ENCODE measurements around the gene MSANTD4. TPM values are rescaled to one million over a fixed set of nuclear protein-coding genes. Genes with fewer than 3 reads are reported as not detected.

Gene MSANTD4
- total RNA-seq, 2 experiments from 2014 or later: 11.4 to 13.1 TPM

DNA sequence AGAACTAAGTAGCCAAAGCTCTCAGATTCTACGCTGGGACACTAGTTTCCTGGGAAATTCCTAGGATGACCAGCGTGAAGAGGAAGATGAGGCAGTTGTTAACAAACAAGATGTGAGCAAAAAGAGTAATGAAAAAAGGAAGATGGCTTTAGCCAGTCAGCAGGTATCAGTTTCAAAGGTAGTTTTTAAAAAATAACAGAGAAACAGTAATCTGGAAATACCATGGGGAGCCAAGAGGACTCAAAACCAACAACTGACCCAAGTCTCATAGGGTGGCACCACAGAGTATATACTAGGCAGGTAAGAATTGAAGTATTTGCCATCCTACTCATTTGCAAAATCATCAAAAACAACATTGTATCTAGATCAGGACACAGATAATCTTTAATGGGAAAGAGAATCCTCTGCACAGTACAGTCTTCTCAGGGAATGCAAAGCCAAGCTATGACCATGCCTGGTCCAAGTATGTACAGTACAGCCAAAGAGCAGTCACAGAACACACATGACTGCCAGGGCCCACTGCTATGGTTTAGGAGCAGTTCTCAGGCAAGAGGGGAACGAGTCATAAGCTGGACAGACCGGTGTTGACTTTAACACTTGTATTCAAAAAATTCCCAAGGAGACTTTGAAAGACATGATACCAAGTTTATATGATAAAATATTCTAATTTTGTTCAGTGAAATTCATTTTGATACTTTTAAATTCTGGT, 20.6 kb downstream of the MSANTD4 start:
- no peak overlapping the region for H3K4me3 Mint-ChIP-seq
- peaks cover 11% of the 10 kb centered on the region for H3K4me1 Mint-ChIP-seq (ENCODE audit: low read depth)
- H3K36me3 Mint-ChIP-seq: peaks cover 69% of the 10 kb centered on the region
- H3K27me3 Mint-ChIP-seq: no peaks in the 10 kb centered on the region
- intact Hi-C loops (cut with micrococcal nuclease): no loop called here
- H3K9me3 Mint-ChIP-seq: peaks cover 24% of the 10 kb centered on the region
- ChIA-PET CTCF (no interaction called here), POLR2A (no interaction called here)
- DNase-seq: no peak
- no peak overlapping the region for H3K27ac Mint-ChIP-seq

DNA sequence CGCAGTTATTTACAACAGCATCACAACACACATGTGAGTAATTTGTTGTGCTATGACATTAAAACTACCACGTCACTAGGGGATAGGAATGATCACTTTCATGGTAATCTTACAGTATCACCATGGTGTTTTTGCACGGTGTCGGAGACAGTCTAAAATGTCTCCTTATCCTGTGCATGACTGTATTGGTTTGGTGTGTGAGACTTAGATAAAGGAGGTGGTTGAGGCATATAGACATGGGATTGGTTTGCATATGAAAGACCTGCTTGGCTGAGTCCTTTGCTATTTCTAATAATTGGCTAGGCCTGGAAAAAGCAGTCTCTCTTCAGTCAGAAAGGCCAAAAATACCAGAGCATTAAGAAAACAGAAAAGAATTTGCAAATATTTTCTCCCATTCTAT, 30.2 kb downstream of the MSANTD4 start:
- Mint-ChIP-seq H3K27me3 (no peaks in the 10 kb centered on the region), H3K4me3 (no peak overlapping the region), H3K36me3 (peaks cover 31% of the 10 kb centered on the region), H3K27ac (no peak overlapping the region), H3K9me3 (peaks cover 16% of the 10 kb centered on the region), H3K4me1 (ENCODE audit: low read depth) (no peaks in the 10 kb centered on the region)
- POLR2A ChIA-PET: no interaction called here
- intact Hi-C loops (cut with micrococcal nuclease): no loop called here
- no peak for DNase-seq
- CTCF ChIA-PET: no interaction called here

DNA sequence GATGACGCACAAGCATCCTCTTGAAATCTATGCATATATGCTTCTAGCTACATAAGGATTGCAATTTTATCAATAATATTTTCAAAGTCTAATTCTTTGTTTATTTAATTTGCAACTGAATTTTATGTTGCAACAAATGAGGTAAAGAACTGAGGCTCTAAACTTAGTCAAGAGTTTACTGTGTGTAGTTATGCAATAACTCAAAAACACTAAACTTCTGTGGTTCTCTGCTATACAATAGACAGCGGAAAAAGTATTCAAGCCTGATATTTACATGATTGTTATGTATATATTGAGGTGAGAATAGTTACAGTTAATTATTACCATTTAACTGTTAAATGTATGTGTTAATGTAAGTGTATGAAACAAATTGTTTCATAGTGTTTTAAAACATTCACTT, 32.9 kb downstream of the MSANTD4 start:
- peaks cover 8% of the 10 kb centered on the region for H3K36me3 Mint-ChIP-seq
- no peaks in the 10 kb centered on the region for H3K27me3 Mint-ChIP-seq
- POLR2A ChIA-PET: no interaction called here
- no peak overlapping the region for H3K4me3 Mint-ChIP-seq
- H3K4me1 Mint-ChIP-seq (ENCODE audit: low read depth): no peaks in the 10 kb centered on the region
- H3K27ac Mint-ChIP-seq: no peak overlapping the region
- no peak for DNase-seq
- peaks cover 11% of the 10 kb centered on the region for H3K9me3 Mint-ChIP-seq
- intact Hi-C loops (cut with micrococcal nuclease): no loop called here
- CTCF ChIA-PET: no interaction called here

DNA sequence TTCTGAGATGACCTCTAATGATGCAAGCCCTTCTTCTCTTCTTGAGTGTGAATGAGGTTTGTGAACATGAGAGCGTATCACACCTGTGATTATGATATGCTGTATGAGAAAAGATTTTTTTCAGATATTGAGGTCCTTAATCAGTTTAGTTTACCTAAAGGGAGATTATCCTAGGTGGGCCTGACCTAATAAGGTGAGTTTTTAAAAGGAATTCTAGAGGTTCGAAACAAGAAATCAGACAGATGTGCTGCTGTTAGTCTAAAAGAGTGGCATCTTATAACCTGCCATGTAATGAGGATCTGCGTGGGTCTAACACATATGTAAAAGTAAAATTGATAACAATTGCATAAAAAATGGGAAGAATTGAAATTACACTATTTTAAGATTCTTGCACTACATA, 33.8 kb downstream of the MSANTD4 start:
- no peak for DNase-seq
- H3K36me3 Mint-ChIP-seq: peaks cover under 1% of the 10 kb centered on the region
- CTCF ChIA-PET: no interaction called here
- no peaks in the 10 kb centered on the region for H3K4me1 Mint-ChIP-seq (ENCODE audit: low read depth)
- POLR2A ChIA-PET: no interaction called here
- peaks cover 4% of the 10 kb centered on the region for H3K9me3 Mint-ChIP-seq
- no peak overlapping the region for H3K27ac Mint-ChIP-seq
- H3K4me3 Mint-ChIP-seq: no peak overlapping the region
- intact Hi-C loops (cut with micrococcal nuclease): no loop called here
- no peaks in the 10 kb centered on the region for H3K27me3 Mint-ChIP-seq

DNA sequence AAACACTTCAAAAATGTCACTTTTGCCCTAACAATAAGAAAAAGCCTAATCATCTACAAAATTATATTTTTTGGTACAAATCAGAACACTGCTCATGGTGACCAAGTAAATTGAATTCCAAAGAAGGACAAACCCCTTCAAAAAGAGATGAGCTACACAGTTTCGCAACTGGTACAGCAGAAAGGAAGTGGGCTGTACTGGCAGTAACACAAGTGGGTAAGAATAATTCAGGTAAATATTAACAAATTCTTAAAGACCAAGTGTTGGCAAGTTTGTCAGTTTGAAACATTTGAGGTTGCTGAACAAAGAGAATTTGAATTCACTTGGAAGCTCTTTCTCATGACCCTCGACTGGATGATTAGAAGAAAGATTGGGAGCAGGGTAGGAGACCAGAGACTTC, 35.5 kb downstream of the MSANTD4 start:
- Mint-ChIP-seq H3K9me3 (no peaks in the 10 kb centered on the region), H3K4me1 (ENCODE audit: low read depth) (no peaks in the 10 kb centered on the region), H3K27ac (no peak overlapping the region), H3K27me3 (no peaks in the 10 kb centered on the region), H3K4me3 (no peak overlapping the region), H3K36me3 (no peaks in the 10 kb centered on the region)
- POLR2A ChIA-PET: no interaction called here
- no peak for DNase-seq
- CTCF ChIA-PET: no interaction called here
- intact Hi-C loops (cut with micrococcal nuclease): no loop called here

DNA sequence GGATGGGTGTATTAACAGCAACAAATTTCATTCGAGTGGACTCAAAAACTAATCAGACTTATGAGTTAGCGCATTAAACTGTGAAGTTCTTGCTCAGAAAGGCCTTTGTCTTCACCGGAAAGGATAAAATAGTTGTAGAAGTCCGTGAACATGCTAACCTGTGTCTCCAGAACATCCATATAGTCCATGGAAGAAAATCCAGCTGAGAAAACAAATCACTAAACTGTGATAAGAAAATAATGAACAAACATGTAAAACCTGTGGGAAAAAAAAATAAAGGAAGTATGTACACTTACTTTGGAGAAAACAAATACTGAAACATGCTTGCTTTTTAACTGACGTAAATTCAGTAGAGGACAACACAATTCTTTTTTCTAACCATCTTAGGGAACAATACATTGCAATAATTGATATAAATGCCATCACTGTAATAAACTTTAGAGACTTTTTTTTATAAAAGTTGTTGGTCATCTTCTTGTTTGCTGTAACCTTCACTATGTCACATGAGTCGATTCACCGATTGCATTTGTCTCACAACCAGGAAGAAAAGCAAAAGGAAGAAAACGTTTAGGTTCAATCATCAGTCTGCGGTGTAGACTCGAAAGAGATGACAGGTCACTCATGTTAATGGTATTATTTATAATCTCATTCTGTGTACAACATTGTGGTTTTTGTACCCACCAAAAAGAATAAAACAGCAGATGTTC, 41.9 kb downstream of the MSANTD4 start:
- Mint-ChIP-seq H3K4me3 (no peak overlapping the region), H3K9me3 (no peaks in the 10 kb centered on the region), H3K36me3 (no peaks in the 10 kb centered on the region), H3K4me1 (ENCODE audit: low read depth) (no peaks in the 10 kb centered on the region), H3K27me3 (peaks cover 2% of the 10 kb centered on the region), H3K27ac (no peak overlapping the region)
- POLR2A ChIA-PET: no interaction called here
- no peak for DNase-seq
- CTCF ChIA-PET: no interaction called here
- intact Hi-C loops (cut with micrococcal nuclease): no loop called here

DNA sequence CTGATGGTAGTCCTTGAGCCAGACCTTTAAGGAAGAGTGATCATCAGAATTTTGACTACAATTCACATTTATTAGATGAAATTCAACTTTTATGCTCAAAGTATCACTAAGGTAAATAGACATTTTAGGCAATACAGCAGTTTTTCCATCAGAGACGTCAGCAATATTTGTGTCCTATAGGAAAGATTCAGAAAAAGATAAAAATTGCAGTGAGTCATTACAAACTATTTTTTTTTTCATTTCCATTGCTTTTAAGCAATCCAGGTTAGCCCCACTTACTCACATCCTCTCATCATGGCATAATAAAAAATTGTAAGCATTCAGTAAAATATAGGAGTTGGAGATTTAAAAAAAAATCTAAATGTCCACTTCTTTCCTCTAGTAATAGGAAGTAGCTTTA, 46.9 kb downstream of the MSANTD4 start:
- Mint-ChIP-seq H3K4me3 (no peak overlapping the region), H3K27ac (no peak overlapping the region)
- CTCF ChIA-PET: no interaction called here

DNA sequence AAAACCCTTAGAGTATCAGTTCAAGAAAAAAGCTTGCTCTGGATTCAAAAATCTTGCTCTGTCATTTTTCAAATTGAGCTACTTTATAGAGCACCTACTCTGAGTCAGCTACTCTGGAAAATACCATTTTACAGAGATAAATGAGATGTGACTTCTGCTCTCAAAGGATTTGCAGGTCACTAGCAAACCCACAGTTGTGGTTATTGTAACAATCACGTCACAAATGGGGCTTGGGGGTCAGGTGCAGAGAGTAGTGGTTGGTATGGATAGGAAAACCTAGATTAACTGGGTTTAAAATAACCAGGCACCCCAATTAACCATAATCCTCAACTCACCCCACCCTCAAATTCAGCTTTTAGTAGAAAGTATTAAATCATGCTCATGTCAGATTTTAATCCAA, 52.3 kb downstream of the MSANTD4 start:
- Mint-ChIP-seq H3K4me1 (ENCODE audit: low read depth) (no peaks in the 10 kb centered on the region), H3K27ac (no peak overlapping the region), H3K4me3 (no peak overlapping the region), H3K9me3 (no peaks in the 10 kb centered on the region), H3K27me3 (peaks cover 2% of the 10 kb centered on the region), H3K36me3 (no peaks in the 10 kb centered on the region)
- intact Hi-C loops (cut with micrococcal nuclease): no loop called here
- no peak for DNase-seq
- ChIA-PET POLR2A (no interaction called here), CTCF (no interaction called here)

More for the DNA sequence above, 46.9 kb downstream of the MSANTD4 start:
- DNase-seq: no peak
- Mint-ChIP-seq H3K36me3 (no peaks in the 10 kb centered on the region), H3K27me3 (peaks cover 4% of the 10 kb centered on the region), H3K9me3 (no peaks in the 10 kb centered on the region), H3K4me1 (ENCODE audit: low read depth) (no peaks in the 10 kb centered on the region)
- intact Hi-C loops (cut with micrococcal nuclease): no loop called here
- POLR2A ChIA-PET: no interaction called here

DNA sequence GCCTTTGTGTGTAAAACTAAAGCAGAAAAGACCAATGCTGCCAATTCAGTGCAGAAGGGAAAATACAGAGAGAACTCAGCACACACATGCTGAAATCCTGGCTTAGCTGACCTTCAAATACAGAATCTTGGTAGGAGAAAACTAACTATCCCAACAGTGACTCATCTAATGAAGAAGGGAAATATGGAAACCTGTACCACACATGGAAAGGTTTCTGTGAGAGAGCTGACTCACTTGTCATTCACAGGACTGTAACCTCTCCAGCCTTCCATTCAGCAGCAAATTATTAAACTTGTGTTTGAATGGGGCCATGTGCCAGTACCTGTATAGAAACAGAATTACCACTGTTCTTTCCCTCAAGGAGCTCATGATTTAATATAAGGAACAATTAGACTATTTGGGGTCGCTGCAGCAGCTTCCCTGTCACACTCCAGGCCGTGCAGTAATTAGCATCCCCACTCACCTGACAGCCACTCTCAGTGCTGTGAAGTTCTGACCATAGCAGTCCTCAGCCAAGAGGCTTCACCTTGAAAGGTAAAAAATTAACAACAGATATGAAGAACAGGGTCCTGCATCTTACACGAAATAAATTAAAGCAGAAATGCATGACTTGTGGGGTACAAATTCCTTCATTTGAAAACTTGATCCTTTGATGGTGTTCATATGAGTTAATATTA, 53.9 kb downstream of the MSANTD4 start:
- no peaks in the 10 kb centered on the region for H3K27me3 Mint-ChIP-seq
- H3K4me3 Mint-ChIP-seq: no peak overlapping the region
- H3K4me1 Mint-ChIP-seq (ENCODE audit: low read depth): no peaks in the 10 kb centered on the region
- intact Hi-C loops (cut with micrococcal nuclease): no loop called here
- no peaks in the 10 kb centered on the region for H3K36me3 Mint-ChIP-seq
- CTCF ChIA-PET: no interaction called here
- H3K27ac Mint-ChIP-seq: no peak overlapping the region
- no peak for DNase-seq
- no peaks in the 10 kb centered on the region for H3K9me3 Mint-ChIP-seq
- POLR2A ChIA-PET: no interaction called here

DNA sequence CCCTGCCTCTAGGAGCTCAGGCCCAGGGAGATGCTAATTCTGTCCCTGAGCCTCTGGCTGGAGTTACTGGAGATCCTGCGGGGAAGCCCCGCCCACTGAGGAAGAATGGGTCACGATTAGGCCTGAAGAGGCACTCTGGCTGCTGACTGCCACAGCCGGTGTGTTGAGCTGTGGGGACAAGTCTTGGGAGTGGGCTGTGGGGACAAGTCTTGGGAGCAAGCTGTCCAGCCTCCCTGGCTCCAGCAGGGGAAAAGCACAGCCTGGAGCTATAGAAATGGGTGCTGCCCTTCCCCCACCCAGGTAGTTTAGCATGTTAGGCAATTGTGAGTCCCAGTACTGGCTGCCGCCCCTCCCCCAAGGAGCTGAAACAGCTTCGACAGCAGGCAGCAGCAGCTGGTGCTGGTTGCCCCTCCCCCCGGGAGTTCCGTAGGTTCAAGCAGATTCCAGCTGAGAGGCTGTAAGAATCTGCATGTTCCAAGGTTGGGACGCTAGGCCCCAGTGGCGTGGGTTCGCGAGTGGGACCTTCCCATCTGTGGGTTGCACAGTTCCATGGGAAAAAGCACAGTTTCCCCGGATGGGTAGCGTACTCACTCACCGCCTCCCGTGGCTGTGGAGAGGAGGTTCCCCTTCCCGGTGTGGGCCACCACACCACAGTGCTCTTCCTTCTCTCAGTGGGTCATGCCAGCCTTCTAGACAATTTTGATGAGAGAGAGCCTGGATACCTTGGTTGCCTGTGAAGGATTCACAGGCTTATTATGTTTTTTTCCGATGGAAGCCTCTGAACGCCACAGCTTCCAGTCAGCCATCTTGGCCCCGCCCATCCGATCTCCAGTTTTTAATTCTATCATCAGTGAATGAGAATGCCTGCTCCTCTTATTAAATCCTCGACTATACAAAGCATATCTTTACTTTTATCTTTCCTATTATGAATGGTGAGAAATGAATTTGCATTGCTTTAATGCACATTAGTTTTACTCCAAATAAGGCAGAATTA, 61.5 kb downstream of the MSANTD4 start:
- Mint-ChIP-seq H3K27me3 (peaks cover 3% of the 10 kb centered on the region), H3K27ac (no peak overlapping the region), H3K4me1 (ENCODE audit: low read depth) (no peaks in the 10 kb centered on the region), H3K36me3 (peaks cover 2% of the 10 kb centered on the region), H3K4me3 (no peak overlapping the region), H3K9me3 (peaks cover 16% of the 10 kb centered on the region)
- CTCF ChIA-PET: no interaction called here
- intact Hi-C loops (cut with micrococcal nuclease): no loop called here
- POLR2A ChIA-PET: no interaction called here
- DNase-seq: no peak
